Eye (tissue), 1 donor: ENCODE measurements around the gene ACSS1.
"Not testable (repeated sequence)": the region's sequence is repeated elsewhere in the genome, so short reads cannot be mapped to it uniquely, and the experiment has no call there.

Experiments used
- DNase-seq: peaks from one replicate; pipeline ENCODE4 v3.0.0-alpha.2; 2015

Gene ACSS1

DNA sequence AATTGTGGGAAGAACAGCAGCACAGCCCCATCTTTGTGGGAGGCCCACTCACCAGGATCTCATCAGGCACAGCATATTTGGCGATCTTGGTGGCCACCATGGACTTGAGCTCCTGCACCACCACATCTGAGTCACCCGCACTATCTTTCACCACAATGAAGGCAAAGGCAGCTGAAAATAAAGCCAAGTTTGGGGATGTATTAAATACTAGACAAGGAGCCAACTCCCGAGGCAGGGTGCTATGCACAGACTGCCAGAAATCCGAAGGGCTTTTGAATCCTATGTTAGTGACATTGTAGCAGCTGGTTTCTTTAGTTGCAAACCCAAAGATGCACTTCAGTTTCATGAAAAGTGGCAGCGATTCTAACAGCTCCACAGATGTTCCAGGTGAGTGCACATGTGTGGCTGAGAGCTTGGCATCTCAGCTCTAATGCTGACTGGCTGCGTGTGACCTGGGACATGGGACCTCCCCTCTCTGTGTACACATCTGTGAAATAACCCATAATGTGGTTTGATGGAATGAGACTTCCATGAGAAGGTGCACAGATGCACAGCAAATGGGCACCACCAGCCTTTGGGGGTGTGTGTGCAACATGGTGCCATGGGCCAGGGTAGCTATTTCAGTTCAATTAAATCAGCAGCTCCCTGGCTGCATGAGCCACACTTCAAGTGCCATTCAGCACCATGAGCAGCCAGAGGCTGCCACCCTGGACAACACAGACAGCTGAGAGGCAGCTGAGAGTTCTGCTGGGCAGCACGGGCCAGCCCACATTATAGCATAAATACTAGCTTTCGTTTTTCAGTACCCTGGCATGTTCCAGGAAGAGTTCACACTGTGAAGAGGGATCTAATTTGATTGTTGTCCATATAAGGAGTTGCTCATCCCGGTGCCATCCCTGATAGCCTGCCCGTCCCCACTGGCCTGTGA lies 48.5 kb downstream of the ACSS1 start:
- DNase-seq = no peak

DNA sequence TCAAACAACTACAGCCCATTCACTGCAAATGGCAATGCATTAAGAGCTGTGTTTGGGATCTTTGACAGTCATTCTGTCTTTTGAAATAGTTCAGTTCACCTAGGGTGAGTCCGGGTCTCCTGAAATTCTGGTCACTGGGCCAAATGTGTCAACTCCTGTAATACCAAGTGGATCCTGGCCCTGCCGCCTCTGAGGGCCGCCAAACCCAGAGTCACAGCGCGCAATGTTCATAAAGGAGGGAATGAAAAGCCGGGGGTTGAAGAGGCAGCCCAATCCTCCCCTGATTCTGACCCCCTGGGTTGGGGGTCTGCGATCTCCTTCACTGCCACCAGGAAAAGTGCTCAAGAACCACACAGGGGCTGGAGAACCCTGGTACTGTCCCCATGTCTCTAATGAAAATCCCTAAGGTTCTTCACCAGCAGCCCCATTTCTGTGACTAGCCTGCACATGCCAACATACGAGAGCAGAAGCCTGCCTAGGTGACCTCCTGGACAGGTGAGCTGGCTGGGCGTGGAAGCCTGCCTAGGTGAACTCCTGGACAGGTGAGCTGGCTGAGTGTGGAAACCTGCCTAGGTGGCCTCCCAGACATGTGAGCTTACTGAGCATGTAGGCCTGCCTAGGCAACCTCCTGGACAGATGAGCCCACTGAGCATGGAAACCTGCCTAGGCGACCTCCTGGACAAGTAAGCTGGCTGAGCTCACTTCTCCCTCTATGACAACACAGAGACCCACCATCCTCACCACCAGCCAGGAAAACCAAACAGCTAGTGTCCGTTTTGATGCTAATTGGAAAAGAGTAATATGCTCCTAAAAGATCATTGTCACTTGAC lies 49.3 kb downstream of the ACSS1 start:
- no peak for DNase-seq

DNA sequence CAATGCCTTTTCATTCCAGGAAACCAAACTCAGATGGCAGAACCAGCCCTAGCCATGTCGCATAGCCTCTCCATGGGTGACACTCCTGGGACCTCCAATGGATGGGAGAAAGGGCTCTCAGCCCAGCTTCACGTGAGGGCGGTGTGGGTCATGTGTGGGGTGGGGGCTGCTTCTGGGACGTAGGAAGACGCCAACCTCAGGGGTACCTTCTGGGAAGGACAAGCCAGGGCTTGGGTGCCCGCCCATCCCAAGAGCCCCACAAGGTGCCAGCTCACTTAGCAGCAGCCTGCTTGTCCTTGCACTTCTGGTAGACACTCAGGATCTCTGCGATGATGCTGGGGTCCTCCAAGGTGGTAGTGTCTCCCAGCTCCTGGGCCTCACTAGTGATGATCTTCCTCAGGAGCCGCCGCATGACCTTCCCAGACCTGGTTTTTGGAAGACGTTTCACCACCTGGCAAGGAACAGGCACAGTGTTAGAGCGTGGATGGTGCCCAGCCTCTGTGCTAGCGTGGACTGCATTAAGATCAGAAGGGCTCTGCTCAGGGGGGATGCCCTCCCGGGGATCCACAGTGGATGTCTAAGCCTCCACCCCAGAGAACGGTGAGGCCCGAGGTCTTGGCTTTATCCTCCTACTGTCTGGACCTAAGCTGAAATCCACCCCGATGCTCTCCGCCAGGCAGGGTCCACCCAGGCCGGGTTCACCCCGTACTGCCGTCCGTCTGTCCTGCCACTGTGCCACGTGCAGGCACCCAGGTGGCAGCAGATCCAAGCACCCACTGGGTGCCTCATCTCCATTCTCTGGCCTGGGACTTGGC lies 50.2 kb downstream of the ACSS1 start:
- DNase-seq = no peak

DNA sequence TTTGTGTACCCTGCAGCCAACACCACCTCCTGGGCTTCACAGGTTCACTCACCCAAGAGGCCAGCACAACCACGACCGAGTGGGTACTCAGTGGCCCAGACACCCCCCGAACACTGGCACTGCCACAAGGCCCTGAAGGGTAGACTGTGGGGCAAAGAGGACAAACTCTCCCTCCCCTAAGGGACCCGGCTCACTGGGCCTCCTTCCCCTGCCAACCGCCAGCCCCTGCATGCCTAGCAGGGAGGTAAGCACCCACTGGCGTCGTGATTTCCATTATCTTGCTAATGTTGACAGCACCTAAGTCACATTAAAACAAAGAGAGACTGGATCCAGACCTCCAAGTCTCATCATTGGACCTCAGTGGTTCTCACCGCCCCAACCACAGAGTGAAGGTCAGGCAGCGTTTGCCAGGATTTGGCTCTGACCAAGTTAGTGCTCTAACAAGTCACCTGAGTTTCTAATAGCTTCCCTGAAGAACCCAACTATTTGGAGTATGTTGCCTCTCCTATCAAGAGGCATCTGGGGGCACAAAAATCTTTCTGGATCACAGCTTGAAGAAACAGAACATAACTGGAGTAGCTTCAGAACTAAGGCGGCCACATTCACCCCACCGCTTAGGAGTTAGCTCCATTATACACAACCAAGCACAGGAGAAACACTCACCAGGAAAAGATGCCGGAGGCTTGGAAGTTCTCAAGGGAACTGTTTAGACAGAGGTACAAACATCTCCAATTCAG lies 51.3 kb downstream of the ACSS1 start:
- DNase-seq = no peak

DNA sequence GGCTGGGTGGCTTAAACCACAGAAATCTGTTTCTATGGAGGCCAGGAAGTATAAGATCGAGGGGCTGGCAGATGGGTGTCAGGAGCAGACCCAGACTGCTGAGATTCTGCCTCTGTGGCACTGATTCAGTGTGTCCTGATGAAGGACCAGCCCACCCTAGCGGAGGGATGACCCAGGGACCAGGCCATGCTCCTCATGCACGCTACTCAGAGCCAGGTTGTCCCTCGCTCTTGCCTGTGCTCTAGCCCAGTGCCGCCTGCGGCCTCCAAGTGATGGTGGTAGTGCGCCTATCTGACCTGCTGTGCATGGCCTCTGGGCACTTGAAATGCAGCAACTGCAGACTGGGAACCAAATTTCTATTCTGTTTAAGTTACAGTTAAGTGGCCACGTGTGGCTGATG lies 52.3 kb downstream of the ACSS1 start:
- no peak for DNase-seq

DNA sequence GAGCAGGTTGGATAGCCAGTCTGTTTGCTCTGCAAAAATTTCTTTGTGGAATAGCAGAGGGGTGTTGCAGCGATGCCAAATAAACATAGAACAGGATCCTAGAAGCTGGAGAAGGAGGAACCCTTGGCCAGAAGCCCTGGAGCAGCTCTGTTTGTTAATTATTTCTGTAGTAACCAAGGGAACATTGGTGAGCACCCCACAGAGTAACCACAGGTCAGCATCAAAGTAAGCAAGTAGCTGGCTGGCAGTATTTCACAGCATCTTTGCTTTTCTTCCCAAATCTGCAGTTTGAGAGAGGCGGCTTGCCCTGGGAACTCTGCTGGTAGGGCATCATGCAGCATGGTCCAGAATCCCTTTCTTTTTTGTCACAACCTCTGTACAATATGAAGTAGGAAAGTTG lies 52.7 kb downstream of the ACSS1 start:
- no peak for DNase-seq

DNA sequence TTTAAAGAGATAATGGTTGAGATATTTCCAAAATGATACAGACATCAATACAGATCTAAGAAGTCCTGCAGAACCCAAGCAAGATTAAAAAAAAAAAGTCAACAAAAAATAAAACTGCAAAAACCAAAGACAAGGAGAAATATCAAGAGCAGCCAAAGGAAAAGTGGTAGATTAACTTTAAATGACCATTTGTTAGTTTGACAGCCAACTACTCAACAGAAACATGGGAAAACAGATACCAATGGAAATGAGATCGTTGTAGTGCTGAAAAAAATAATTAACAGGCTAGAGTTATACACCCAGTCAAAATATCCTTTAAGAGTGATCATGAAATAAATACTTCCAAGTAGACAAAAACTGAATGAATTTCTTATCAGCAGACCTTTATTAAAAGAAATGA lies 54.9 kb downstream of the ACSS1 start:
- no peak for DNase-seq

DNA sequence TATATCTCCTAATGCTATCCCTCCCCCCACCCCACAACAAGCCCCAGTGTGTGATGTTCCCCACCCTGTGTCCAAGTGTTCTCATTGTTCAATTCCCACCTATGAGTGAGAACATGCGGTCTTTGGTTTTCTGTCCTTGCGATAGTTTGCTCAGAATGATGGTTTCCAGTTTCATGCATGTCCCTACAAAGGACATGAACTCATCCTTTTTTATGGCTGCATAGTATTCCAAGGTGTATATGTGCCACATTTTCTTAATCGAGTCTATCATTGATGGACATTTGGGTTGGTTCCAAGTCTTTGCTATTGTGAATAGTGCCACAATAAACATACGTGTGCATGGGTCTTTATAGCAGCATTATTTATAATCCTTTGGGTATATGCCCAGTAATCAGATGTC lies 56.6 kb downstream of the ACSS1 start:
- not testable (repeated sequence) for DNase-seq

DNA sequence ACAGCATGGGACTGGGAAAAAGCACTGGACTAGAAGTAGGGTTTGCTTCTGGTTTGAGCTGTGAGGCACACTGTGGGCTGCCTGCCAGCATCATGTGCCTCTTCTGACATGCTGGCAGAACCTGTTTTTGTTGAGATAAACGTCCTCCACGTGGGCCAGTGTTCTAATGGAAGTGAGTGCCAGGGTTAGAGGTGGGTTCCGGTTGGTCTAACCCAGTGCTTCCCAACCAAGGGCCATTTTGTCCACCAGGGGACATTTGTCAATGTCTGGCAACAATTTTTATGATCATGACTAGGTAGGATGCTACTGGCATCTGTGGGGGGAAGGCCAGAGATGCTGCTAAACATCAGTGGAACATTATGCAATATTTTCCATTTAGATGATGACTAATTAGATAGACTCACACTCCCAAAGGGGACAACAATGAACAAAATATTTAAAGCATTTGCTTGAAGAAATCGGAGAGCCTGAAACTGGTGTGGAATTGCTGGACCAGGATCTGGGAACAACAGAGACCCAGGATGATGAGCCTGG lies 57.6 kb downstream of the ACSS1 start:
- no peak for DNase-seq

DNA sequence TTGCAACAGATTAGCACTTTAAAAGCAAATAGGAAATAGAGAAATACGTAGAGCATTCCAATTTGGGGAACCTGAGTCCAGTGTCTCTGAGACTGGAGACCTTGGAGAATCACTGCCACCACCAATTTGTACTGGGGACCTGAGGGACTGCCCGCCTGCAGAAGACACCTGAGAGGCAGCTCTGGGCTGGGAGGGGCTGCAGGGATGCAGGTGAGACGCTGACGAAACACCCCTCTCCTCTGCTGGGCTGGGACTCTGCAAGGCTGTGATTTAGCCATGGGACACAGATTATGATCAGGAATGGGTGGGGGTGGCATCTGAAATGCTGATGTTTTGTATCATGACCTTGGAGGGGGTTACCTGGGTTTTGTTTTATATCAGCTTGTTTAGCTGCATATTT lies 58.4 kb downstream of the ACSS1 start:
- DNase-seq = no peak

DNA sequence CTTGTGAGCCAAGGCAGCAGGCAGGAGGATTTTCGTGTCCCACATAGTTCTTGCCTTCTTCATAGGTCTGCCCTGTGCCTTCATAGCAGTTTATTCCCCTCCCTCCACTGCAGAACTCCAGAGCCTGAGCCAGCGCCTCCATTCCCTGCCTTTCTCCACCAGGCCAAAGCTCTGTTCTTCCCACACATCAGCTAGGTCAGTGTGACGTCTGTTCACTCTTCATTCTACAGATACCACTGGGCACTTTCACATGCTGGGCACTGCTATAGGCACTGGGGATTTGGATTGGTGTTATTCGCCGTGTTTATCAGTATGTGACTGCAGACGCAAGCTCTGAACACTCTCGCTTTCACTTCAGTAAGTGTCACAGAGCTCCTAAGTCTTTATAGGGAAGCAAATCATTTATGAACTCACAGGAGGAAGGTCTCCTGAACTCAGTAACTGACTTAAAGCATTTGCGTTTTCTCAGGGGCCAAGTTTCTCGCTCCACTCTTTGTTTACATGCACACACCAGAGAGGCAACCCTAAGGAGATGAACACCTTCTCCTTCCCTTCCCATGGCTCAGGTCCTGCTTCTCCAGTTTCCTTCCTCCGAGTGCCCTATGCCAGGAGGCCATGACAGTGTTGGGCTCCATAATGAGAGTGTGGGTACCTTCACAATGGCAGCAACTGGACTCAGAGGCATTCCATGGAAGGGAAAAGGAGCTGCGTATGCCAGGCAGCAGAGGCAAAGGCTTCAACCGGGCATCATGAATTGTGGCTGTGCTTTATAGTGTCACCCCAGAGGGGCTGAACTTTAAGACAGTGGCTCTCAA lies 59.1 kb downstream of the ACSS1 start:
- no peak for DNase-seq

DNA sequence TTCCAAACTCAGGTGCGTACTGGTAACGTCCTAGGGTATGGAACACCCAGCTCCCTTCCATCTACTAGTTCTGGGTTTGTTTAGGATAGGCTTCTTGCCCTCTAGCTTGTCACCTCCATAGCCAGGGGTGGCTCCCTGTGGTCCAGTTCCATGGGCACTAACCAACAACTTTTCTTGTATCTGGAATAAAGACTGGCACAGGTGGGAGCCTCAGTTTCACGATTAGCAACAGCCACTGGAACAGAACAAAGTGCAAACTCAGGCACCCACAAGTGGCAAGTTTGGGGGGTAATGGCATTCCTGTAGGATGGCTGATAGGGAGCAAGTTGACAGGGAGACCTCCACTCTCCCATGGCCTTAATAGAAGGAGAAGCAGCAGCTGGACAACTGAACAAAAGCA lies 59.8 kb downstream of the ACSS1 start:
- no peak for DNase-seq

DNA sequence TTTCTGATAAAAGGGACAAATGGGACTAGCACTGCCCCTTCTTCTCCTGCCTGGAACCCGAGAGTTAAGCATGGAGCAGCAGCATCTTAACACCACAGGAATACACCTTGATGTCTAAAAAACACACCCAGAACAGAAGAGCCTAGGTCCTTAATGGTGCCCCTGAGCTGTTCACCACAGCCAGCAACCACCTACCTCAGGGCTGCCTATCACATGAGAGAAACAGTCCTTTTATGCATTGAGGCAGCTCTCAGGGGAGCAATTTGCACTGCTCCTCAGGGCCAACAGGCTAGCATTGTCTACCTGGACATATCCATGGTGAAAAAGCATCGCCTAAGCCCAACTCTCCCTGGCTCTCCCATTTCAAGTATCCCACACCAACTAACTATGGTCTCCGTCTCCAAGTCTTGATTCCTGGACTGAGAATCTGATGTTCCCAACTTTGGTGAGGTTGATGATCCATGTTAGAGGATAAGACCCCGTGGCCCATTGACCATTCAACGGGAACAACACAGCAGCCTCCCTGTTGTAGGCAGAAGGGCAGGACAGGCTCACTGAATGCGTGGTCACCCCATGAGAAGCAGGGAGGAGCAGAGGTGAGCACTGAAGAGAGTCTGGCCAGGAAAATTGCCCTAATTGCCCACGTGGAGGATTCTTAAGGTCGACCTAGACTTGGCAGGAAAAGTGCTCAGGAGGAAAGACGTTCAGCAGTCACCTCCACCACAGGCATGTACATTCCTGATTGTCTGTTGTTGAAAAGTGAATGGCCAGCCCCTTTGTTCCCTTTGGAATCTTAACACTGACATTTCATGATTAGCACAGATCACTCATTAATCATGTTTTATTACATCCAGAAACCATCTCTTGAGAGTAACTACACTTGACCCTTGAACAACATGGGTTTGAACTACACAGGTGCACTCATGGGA lies 61.2 kb downstream of the ACSS1 start:
- no peak for DNase-seq

DNA sequence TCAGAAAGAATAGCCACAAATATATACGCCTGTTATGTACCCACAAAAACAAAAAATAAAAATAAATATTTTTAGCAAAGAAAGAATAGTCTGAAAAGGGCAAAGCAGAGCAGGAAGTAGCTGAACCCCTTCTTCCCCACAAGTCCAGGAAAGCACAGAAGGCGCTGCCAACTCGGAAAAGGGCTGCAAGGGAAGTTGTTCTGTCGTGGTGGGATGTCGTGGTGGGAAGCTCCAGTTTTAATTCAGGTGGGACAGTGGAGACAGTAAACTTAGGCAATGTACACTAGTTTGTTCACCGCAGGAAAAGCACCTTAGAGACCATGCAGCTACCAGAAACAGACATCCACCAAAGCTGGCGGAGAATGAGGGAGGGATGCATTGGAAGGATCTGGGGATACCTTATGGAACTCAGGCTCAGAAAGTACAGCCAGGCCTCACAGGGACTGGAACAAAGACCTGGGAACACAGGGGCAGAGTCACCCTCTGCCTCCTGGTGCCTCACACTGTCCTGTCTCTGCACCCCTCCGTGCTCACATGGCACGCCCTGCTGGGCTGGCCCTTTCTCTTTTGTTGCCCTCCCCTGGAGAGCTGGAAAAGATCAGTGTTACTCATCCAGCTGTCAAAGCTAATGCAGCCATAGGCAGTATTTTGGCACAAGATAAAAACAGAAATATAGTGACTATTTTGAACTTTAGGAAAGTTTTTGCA lies 62.0 kb downstream of the ACSS1 start:
- DNase-seq = no peak

DNA sequence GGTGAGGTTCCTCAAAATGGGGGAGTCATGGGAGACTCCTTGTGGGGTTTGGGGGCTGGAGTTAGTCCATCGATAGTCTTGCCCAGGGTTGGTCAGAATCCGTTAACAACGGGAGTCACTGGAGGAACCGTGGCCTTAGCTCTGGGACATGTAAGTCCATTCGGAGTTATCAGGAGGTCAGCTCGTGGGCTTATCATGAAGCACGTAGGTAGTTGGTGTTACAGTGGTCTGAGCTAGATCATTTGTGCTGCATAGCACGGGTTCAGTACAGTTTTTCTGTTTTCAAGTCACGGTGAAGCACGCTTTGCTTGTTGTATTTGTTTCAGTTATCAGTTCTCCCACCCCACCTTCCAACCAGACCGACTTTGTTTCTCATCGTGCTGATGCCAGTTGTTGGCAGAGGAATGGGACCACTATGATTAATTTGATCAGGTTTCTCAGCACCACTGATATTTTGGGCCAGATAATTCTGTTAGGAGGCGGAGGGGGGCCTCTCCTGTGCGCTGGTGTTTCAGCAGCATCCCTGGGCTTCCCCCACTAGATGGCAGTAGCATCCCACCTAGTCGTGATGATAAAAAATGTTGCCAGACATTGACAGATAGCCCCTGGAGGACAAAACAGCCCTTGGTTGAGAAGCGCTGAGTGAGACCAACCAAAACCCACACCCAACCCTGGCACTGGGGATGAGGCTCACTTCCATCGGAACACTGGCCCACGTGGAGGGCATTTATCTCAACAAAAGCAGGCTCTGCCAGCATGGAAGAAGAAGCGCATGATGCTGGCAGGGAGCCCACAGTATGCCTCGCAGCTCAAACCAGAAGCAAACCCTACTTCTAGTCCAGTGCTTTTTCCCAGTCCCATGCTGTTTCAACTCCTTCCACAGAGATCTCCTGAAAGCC lies 63.2 kb downstream of the ACSS1 start:
- peak; percentile 96 for DNase-seq

DNA sequence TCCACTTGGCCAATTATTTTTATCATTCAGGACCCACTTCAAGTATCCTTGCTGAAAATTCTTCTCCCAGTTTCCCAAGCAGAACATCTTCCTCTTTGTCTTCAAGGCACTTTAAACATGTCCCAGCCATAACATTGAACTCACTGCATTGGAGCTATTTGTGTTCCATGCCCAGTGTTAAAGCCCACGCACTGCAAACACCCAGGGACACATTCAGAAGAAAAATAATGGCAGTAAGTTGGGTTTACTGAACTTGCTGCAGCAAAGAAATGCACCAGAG lies 63.8 kb downstream of the ACSS1 start:
- no peak for DNase-seq

DNA sequence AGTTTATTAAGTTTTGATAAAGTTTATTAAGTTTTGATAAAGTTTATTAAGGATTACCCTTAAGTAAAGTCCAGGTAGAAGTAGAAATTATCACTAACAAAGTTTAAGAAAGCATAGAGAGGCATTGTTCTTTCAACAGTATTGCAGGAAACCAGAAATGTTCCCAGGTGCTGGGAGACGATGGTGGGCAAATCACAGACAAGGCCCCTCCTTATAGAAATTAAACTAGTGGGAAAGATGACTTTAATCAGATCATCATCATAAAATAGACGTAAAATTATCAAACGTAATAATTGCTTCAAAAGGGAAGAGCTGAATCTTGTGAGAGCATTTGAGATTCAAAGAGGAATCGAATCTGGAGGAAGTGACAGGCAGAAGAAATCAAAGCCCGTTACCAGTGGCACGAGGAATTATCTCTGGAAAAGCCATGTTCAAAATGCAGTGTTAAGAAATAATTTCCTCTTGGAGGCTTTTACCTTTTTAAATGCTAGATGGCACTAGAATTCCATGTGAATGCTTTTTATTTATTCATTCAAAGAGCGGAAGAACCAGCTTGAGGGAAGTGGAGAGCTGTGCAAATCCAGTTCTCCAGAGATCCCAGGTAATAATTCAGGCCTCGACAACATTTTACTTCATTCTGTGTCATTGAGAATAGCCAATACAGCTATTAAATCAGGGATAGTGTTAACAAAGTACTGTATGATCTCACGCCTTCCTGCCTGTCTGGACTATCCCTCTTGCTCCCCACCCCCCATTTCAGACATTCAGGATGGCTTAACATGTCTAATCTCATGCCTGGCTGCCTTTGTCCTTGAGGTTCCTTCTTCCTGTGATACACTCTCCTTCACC lies 64.4 kb downstream of the ACSS1 start:
- DNase-seq = peak; percentile 65
